HG03565 (cell line): ENCODE results near the gene POMT2.

Experiments used
- ATAC-seq: cut with Tn5 transposase; IDR thresholded peaks from one replicate; pipeline ENCODE4 v1.9.1; 2021; ENCODE audit warnings: mild to moderate bottlenecking, moderate library complexity; ENCODE audit not compliant: unreplicated experiment

Gene POMT2

GRCh38 chr14:77242752-77243151 lies 77.9 kb downstream of the POMT2 start:
- ATAC-seq = no peak

- ATAC-seq = no peak
Observed at GRCh38 chr14:77241955-77242354, 78.7 kb downstream of the POMT2 start.

- no peak for ATAC-seq
Observed at GRCh38 chr14:77240336-77240915, 80.3 kb downstream of the POMT2 start.

GRCh38 chr14:77239412-77239811 lies 81.3 kb downstream of the POMT2 start:
- ATAC-seq = no peak

- no peak for ATAC-seq
Observed at GRCh38 chr14:77238996-77239395, 81.7 kb downstream of the POMT2 start.

- ATAC-seq = no peak
Observed at GRCh38 chr14:77238356-77238755, 82.3 kb downstream of the POMT2 start.

- ATAC-seq = no peak
Observed at GRCh38 chr14:77236814-77237213, 83.9 kb downstream of the POMT2 start.

- no peak for ATAC-seq
Observed at GRCh38 chr14:77231721-77232120, 89.0 kb downstream of the POMT2 start.

GRCh38 chr14:77230914-77231313 lies 89.8 kb downstream of the POMT2 start:
- ATAC-seq = no peak

GRCh38 chr14:77228056-77228455 lies 92.6 kb downstream of the POMT2 start:
- ATAC-seq = no peak

- ATAC-seq = no peak
Observed at GRCh38 chr14:77225892-77226557, 94.7 kb downstream of the POMT2 start.

- no peak for ATAC-seq
Observed at GRCh38 chr14:77225254-77225653, 95.4 kb downstream of the POMT2 start.
